Measurements from ENCODE around the gene NPHS2.

NPHS2 gene

GRCh38 chr1:179550746-179551682 is 24.7 kb downstream of the NPHS2 start:
- DNase-seq: peak; percentile 80 to 92
- H4K91ac ChIP-seq (ENCODE audit: low read depth, low read length): peak overlapping the region; percentile 31
- H3K36me3 ChIP-seq (ENCODE audit: control insufficient read depth in 1 of 2, insufficient read depth in 2 of 2, low read length in 2 of 2): no peaks in the 10 kb centered on the region
- H4K8ac ChIP-seq (ENCODE audit: low read depth, low read length): no peak overlapping the region
- H3K9ac ChIP-seq (ENCODE audit: low read length): no peak overlapping the region
- H2BK120ac ChIP-seq (ENCODE audit: insufficient read depth, low read length, poor library complexity): peak overlapping the region; percentile 9
- no peak overlapping the region for H3K18ac ChIP-seq (ENCODE audit: low read length)
- no peak overlapping the region for H3K14ac ChIP-seq (ENCODE audit: low read length)
- H2BK12ac ChIP-seq (ENCODE audit: low read length): no peak overlapping the region
- H2AK5ac ChIP-seq (ENCODE audit: low read length): no peak overlapping the region
- peaks cover 4% of the 10 kb centered on the region for H3K79me1 ChIP-seq (ENCODE audit: low read length)
- H3K27ac ChIP-seq (ENCODE audit: low read depth, low read length): peak overlapping the region; percentile 22
- no peaks in the 10 kb centered on the region for H3K27me3 ChIP-seq (ENCODE audit: insufficient read depth, low read length)
- H2AFZ ChIP-seq (ENCODE audit: insufficient read depth, low read length, poor library complexity): no peak overlapping the region
- H3K79me2 ChIP-seq (ENCODE audit: control insufficient read depth, insufficient read depth, low read length, poor library complexity): no peaks in the 10 kb centered on the region
- no peaks in the 10 kb centered on the region for H3K9me3 ChIP-seq (ENCODE audit: insufficient read depth, low read depth, low read length)
- H3K23ac ChIP-seq (ENCODE audit: low read length): no peak overlapping the region
- no CpG with 5 or more reads among the region's 9 CpGs for WGBS (ENCODE audit: extremely low coverage, insufficient coverage, insufficient read length)
- H2BK5ac ChIP-seq (ENCODE audit: low read depth, low read length, poor library complexity): peak overlapping the region; percentile 23
- no peak overlapping the region for H3K4me3 ChIP-seq (ENCODE audit: low read depth, low read length)
- H3K4ac ChIP-seq (ENCODE audit: low read depth, low read length): no peak overlapping the region
- H4K12ac ChIP-seq (ENCODE audit: low read depth, low read length): no peak overlapping the region
- H3K4me2 ChIP-seq (ENCODE audit: low read length): no peak overlapping the region
- peaks cover 11 to 20% of the 10 kb centered on the region in 2 experiments for H3K4me1 ChIP-seq (ENCODE audit: control insufficient read depth in 1 of 2, insufficient read depth in 2 of 2, low read length in 2 of 2)

- no peak overlapping the region for H3K4me2 ChIP-seq (ENCODE audit: low read length)
- H3K79me2 ChIP-seq (ENCODE audit: control insufficient read depth, insufficient read depth, low read length, poor library complexity): no peaks in the 10 kb centered on the region
- no peak overlapping the region for H3K18ac ChIP-seq (ENCODE audit: low read length)
- H2BK5ac ChIP-seq (ENCODE audit: low read depth, low read length, poor library complexity): no peak overlapping the region
- H2AFZ ChIP-seq (ENCODE audit: insufficient read depth, low read length, poor library complexity): no peak overlapping the region
- no peak overlapping the region for H4K12ac ChIP-seq (ENCODE audit: low read depth, low read length)
- H3K9ac ChIP-seq (ENCODE audit: low read length): no peak overlapping the region
- H3K27ac ChIP-seq (ENCODE audit: low read depth, low read length): no peak overlapping the region
- no peaks in the 10 kb centered on the region for H3K27me3 ChIP-seq (ENCODE audit: insufficient read depth, low read length)
- no peak overlapping the region for H3K4ac ChIP-seq (ENCODE audit: low read depth, low read length)
- no CpG with 5 or more reads among the region's 2 CpGs for WGBS (ENCODE audit: extremely low coverage, insufficient coverage, insufficient read length)
- no peak overlapping the region for H3K23ac ChIP-seq (ENCODE audit: low read length)
- no peaks in the 10 kb centered on the region for H3K36me3 ChIP-seq (ENCODE audit: control insufficient read depth in 1 of 2, insufficient read depth in 2 of 2, low read length in 2 of 2)
- no peak overlapping the region for H4K8ac ChIP-seq (ENCODE audit: low read depth, low read length)
- H2AK5ac ChIP-seq (ENCODE audit: low read length): no peak overlapping the region
- peaks cover 11 to 20% of the 10 kb centered on the region in 2 experiments for H3K4me1 ChIP-seq (ENCODE audit: control insufficient read depth in 1 of 2, insufficient read depth in 2 of 2, low read length in 2 of 2)
- H2BK12ac ChIP-seq (ENCODE audit: low read length): no peak overlapping the region
- no peaks in the 10 kb centered on the region for H3K9me3 ChIP-seq (ENCODE audit: insufficient read depth, low read depth, low read length)
- H3K79me1 ChIP-seq (ENCODE audit: low read length): peaks cover 4% of the 10 kb centered on the region
- H3K14ac ChIP-seq (ENCODE audit: low read length): no peak overlapping the region
- H2BK120ac ChIP-seq (ENCODE audit: insufficient read depth, low read length, poor library complexity): no peak overlapping the region
- DNase-seq: peak in 1 of 2 donors; percentile 26
- no peak overlapping the region for H4K91ac ChIP-seq (ENCODE audit: low read depth, low read length)
- no peak overlapping the region for H3K4me3 ChIP-seq (ENCODE audit: low read depth, low read length)
Measured at GRCh38 chr1:179549368-179549700, 26.4 kb downstream of the NPHS2 start.

- Histone ChIP-seq H3K14ac (ENCODE audit: low read length) (no peak overlapping the region), H4K91ac (ENCODE audit: low read depth, low read length) (no peak overlapping the region), H3K4ac (ENCODE audit: low read depth, low read length) (no peak overlapping the region), H4K12ac (ENCODE audit: low read depth, low read length) (no peak overlapping the region), H3K18ac (ENCODE audit: low read length) (no peak overlapping the region), H3K36me3 (ENCODE audit: control insufficient read depth in 1 of 2, insufficient read depth in 2 of 2, low read length in 2 of 2) (no peaks in the 10 kb centered on the region), H3K4me1 (ENCODE audit: control insufficient read depth in 1 of 2, insufficient read depth in 2 of 2, low read length in 2 of 2) (peaks cover 11 to 20% of the 10 kb centered on the region in 2 experiments), H3K4me3 (ENCODE audit: low read depth, low read length) (no peak overlapping the region), H2BK120ac (ENCODE audit: insufficient read depth, low read length, poor library complexity) (no peak overlapping the region), H2AK5ac (ENCODE audit: low read length) (no peak overlapping the region), H2AFZ (ENCODE audit: insufficient read depth, low read length, poor library complexity) (no peak overlapping the region), H4K8ac (ENCODE audit: low read depth, low read length) (no peak overlapping the region), H2BK5ac (ENCODE audit: low read depth, low read length, poor library complexity) (no peak overlapping the region), H3K9ac (ENCODE audit: low read length) (no peak overlapping the region), H2BK12ac (ENCODE audit: low read length) (no peak overlapping the region), H3K79me1 (ENCODE audit: low read length) (peaks cover 4% of the 10 kb centered on the region), H3K4me2 (ENCODE audit: low read length) (no peak overlapping the region), H3K79me2 (ENCODE audit: control insufficient read depth, insufficient read depth, low read length, poor library complexity) (no peaks in the 10 kb centered on the region), H3K27me3 (ENCODE audit: insufficient read depth, low read length) (no peaks in the 10 kb centered on the region), H3K23ac (ENCODE audit: low read length) (no peak overlapping the region), H3K9me3 (ENCODE audit: insufficient read depth, low read depth, low read length) (no peaks in the 10 kb centered on the region), H3K27ac (ENCODE audit: low read depth, low read length) (no peak overlapping the region)
- WGBS (ENCODE audit: extremely low coverage, insufficient coverage, insufficient read length): no CpG with 5 or more reads among the region's 3 CpGs
- peak; percentile 72 to 86 for DNase-seq
Measured at GRCh38 chr1:179548666-179549367, 26.9 kb downstream of the NPHS2 start.

GRCh38 chr1:179547021-179547535 is 28.7 kb downstream of the NPHS2 start:
- Histone ChIP-seq H4K12ac (ENCODE audit: low read depth, low read length) (no peak overlapping the region), H3K18ac (ENCODE audit: low read length) (no peak overlapping the region), H2AFZ (ENCODE audit: insufficient read depth, low read length, poor library complexity) (no peak overlapping the region), H3K9me3 (ENCODE audit: insufficient read depth, low read depth, low read length) (no peaks in the 10 kb centered on the region), H3K4me3 (ENCODE audit: low read depth, low read length) (no peak overlapping the region), H3K4me1 (ENCODE audit: control insufficient read depth in 1 of 2, insufficient read depth in 2 of 2, low read length in 2 of 2) (peaks cover 11 to 20% of the 10 kb centered on the region in 2 experiments), H3K27me3 (ENCODE audit: insufficient read depth, low read length) (no peaks in the 10 kb centered on the region), H4K8ac (ENCODE audit: low read depth, low read length) (no peak overlapping the region), H2BK12ac (ENCODE audit: low read length) (no peak overlapping the region), H3K9ac (ENCODE audit: low read length) (no peak overlapping the region), H3K27ac (ENCODE audit: low read depth, low read length) (peak overlapping the region; percentile 0), H2BK120ac (ENCODE audit: insufficient read depth, low read length, poor library complexity) (no peak overlapping the region), H3K14ac (ENCODE audit: low read length) (no peak overlapping the region), H3K79me2 (ENCODE audit: control insufficient read depth, insufficient read depth, low read length, poor library complexity) (no peaks in the 10 kb centered on the region), H2AK5ac (ENCODE audit: low read length) (no peak overlapping the region), H3K36me3 (ENCODE audit: control insufficient read depth in 1 of 2, insufficient read depth in 2 of 2, low read length in 2 of 2) (no peaks in the 10 kb centered on the region), H3K79me1 (ENCODE audit: low read length) (peaks cover 3% of the 10 kb centered on the region), H3K23ac (ENCODE audit: low read length) (no peak overlapping the region), H2BK5ac (ENCODE audit: low read depth, low read length, poor library complexity) (no peak overlapping the region), H3K4ac (ENCODE audit: low read depth, low read length) (no peak overlapping the region), H4K91ac (ENCODE audit: low read depth, low read length) (no peak overlapping the region), H3K4me2 (ENCODE audit: low read length) (no peak overlapping the region)
- peak; percentile 88 to 92 for DNase-seq
- no CpG with 5 or more reads among the region's 2 CpGs for whole genome bisulfite sequencing (ENCODE audit: extremely low coverage, insufficient coverage, insufficient read length)

Data from trophoblast cell (in vitro differentiated cells and primary cell).